Astrocyte of the spinal cord (primary cell): ENCODE data around the gene TMEM208.

ENCODE experiments used
- DNase-seq: peaks from one replicate; pipeline ENCODE4 v3.0.0; 2011; ENCODE audit warnings: low read depth, low spot score
- H3K4me3 ChIP-seq: 2 replicates; pipeline ENCODE4 v1.5.1; 2011; ENCODE audit warnings: low read depth, mild to moderate bottlenecking, low read length, moderate library complexity
- in situ Hi-C: cut with HindIII; loops from 2 replicates; pipeline ENCODE4 v1.10.0; 2017; ENCODE audit warnings: low sequenced_read_pairs
- TF ChIP-seq, protein P1 (sequence below): IDR thresholded peaks from 2 replicates; pipeline ENCODE4 v1.5.1; 2012; ENCODE audit warnings: low read depth, mild to moderate bottlenecking, low read length, inconsistent platforms

Gene TMEM208

DNA sequence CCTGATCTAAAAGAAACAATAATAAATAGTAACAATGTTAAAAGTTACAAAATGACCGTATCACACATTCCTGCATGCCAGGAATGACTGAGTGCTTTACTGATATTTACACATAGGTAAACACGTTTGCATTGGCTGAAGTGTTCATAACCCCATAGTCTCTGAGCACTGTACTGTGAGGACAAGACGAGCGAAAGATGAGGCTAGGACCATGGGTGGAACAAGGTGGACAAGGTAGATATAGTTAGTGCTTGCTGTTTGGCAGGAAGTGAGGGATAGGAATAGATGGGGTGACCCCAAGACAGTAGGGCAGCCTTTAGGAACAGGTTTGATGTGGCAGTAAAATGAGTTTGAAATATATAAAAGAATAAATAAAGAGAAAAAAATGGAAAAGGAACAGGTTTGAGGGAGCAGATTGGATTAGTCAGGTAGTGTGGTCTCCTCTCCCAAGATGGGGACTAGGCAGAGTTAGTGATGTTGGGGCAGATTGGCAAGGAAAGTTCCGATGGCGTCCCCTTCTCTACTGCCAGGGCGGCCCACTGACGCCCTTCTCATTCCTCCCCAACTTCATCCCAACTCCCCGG is 35.4 kb upstream of the TMEM208 start:
- TF ChIP-seq, protein P1, sequence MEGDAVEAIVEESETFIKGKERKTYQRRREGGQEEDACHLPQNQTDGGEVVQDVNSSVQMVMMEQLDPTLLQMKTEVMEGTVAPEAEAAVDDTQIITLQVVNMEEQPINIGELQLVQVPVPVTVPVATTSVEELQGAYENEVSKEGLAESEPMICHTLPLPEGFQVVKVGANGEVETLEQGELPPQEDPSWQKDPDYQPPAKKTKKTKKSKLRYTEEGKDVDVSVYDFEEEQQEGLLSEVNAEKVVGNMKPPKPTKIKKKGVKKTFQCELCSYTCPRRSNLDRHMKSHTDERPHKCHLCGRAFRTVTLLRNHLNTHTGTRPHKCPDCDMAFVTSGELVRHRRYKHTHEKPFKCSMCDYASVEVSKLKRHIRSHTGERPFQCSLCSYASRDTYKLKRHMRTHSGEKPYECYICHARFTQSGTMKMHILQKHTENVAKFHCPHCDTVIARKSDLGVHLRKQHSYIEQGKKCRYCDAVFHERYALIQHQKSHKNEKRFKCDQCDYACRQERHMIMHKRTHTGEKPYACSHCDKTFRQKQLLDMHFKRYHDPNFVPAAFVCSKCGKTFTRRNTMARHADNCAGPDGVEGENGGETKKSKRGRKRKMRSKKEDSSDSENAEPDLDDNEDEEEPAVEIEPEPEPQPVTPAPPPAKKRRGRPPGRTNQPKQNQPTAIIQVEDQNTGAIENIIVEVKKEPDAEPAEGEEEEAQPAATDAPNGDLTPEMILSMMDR, result no peak
- DNase-seq, result no peak
- peak overlapping the region; percentile 36 for H3K4me3 ChIP-seq
- in situ Hi-C loops, result no loop called here

DNA sequence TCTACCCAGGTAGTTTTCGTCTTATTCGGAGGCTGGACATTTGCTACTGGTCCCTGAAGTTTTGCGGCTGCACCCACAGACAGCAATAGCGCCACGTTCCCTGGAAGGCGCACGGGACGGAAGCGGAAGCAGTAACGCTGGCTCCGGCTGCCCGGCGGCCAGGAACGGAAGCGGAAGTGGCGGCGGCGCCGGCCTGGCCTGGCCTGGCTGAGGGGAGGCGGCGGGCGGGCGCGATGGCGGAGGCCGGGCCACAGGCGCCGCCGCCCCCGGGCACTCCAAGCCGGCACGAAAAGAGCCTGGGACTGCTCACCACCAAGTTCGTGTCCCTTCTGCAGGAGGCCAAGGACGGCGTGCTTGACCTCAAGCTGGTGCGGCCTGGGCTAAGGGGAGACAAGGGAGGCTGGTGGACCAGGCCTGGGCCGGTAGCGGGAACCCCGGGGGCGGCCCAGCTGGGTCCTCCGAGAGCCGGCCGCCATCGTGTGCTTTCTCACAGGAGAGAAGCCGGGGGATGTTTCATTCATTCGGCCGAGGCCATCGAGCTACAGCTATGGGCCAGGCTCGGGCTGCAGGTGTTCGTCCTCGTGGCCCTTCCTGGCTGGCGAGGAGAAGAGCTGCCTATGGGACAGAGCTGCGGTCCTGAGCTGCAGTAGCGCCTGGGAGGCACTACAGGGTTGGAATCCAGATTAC is 34.8 kb upstream of the TMEM208 start, which contains the start of gene E2F4:
Gene E2F4, plus strand, starts transcription at position 161 of the 687 bp plus-strand sequence. Its CDS starts 73 bp downstream, at position 234.
- DNase-seq, result peak; percentile 90
- H3K4me3 ChIP-seq, result peak within 1 kb of the TSS; percentile 89
- TF ChIP-seq, protein P1, result no peak
- in situ Hi-C loops, result no loop called here

DNA sequence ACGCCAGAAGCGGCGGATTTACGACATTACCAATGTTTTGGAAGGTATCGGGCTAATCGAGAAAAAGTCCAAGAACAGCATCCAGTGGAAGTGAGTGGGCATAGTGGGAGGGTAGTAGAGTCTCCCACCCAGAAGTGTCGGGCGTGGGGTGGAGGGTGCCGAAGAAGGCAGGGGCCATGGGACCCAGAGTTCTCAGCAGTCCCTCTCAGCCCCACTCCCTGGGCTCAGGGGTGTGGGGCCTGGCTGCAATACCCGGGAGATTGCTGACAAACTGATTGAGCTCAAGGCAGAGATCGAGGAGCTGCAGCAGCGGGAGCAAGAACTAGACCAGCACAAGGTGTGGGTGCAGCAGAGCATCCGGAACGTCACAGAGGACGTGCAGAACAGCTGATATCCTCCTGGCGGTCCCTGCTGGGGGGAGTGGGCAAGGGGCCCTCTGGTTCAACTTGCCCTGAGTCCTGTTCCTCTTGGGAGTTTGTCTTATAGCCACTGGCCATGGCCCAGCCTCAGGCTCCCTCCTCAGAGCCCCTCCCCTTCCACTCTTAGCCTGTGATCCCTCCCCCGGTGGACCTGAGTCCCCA is 34.1 kb upstream of the TMEM208 start:
- TF ChIP-seq, protein P1, result no peak
- H3K4me3 ChIP-seq, result peak overlapping the region; percentile 89
- no peak for DNase-seq
- in situ Hi-C loops, result no loop called here

DNA sequence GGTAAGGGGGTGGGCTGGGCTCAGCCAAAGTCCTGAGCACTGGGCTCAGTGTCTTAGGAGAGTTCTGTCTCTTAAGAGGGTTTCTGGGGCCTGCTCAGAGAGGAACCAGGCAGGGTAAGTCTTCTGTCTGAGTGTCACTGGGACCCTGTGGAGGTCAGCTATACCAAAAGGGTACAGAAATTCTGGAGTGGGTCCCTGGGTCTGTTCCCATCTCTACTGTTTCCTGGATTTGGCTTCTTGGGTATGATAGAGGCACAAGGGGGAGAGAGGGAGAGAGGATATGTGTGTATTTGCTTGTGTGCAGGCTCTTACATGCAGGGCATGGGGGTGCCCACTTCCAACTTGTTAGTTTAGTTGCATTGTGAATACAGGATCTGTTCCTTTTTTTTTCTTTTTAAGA is 33.4 kb upstream of the TMEM208 start:
- DNase-seq, result no peak
- in situ Hi-C loops, result no loop called here
- peak overlapping the region; percentile 89 for H3K4me3 ChIP-seq
- TF ChIP-seq, protein P1, result no peak

DNA sequence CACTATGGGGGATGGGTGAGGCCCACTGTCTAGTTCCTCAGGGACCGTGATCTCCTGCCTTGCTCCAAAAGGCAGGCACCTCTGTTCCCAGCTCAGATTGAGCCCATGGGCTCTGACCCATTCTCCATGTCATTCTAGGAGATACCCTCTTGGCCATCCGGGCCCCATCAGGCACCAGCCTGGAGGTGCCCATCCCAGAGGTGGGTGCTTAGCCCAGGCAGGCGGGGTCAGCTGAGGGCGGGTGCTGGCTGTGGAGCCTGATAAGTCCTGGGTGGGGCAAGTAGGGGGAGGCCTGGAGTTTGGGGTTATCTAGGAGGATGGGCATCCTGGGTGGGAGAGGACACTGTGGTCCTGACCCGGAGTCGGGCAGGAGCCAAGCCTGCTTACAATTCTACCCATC is 32.7 kb upstream of the TMEM208 start:
- in situ Hi-C loops, result no loop called here
- TF ChIP-seq, protein P1, result no peak
- no peak for DNase-seq
- no peak overlapping the region for H3K4me3 ChIP-seq

DNA sequence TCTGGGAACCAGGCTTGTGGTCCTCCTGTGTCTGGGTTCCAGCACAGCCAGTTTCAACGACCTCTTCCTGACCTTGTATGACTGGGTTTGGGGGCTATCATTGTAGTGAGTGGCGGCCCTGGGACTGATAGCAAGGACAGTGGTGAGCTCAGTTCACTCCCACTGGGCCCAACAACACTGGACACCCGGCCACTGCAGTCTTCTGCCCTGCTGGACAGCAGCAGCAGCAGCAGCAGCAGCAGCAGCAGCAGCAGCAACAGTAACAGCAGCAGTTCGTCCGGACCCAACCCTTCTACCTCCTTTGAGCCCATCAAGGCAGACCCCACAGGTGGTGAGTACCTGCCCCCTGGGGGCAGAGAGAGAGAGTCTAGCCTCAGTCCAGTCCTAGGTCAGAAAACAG is 31.3 kb upstream of the TMEM208 start:
- DNase-seq, result no peak
- in situ Hi-C loops, result no loop called here
- TF ChIP-seq, protein P1, result no peak
- no peak overlapping the region for H3K4me3 ChIP-seq
